GM19099 (cell line): ENCODE data around the gene METTL3.

Source experiments
- POLR2A ChIP-seq: IDR thresholded peaks from 3 replicates; pipeline ENCODE4 v1.6.1; 2011; ENCODE audit warnings: low read depth; ENCODE audit not compliant: insufficient read length; ENCODE audit errors: extremely low read depth

The METTL3 gene

DNA sequence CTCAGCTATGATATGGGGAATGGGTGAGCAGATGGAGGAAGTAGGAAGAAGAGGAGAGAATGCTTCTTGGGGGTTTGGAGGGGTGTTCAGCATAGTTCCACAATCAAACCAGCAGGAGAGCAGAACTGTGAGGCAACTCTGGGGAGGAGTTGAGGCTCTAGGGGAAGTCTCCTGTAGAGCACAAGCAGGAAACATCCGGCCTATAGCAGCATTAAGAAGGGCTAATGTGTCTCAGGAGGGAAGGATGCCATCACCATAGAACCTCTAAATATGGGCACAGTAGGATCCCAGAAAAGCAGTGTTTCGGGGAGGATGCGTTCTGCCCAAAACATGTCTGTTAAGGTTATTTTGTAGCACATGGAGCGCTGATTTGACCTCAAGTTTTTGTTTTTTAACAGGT is 23.4 kb upstream of the METTL3 start:
- no peak for TF ChIP-seq POLR2A

DNA sequence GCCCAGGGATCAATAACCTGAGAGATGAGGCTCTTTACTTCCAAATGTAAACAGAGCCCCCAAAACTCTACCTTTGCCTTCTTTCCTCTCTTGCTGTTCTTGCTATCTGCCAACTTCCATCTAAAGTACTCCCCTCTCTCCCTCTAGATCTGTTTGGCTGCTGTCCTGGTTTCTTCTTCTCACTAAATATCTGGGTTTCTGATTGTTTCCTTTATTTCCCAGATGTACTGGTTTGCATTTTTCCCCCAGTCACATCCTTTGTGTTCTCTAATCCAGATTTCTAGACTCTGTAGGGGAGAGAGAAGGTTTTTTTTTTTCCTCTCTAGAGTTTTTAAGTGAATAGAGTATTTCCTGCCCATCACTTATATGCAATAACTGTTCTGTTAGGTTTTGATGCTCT is 22.2 kb upstream of the METTL3 start:
- no peak for TF ChIP-seq POLR2A

DNA sequence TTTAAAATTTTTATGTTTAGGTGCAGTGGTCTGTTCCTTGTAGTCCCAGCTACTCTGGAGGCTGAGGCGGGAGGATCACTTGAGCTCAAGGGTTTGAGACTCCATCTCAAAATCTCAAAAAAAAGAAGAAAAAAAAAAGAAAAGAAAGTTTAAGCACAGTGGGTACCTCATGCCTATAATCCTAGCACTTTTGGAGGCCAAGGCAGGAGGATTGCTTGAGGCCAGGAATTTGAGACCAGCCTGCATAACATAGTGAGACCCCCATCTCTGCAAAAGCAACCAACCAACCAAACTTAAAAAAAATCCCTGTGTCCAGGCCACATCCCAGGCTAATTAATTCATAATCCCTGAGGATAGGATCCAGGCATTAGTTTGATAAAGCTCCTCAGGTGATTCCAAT is 18.4 kb upstream of the METTL3 start:
- TF ChIP-seq POLR2A: no peak

DNA sequence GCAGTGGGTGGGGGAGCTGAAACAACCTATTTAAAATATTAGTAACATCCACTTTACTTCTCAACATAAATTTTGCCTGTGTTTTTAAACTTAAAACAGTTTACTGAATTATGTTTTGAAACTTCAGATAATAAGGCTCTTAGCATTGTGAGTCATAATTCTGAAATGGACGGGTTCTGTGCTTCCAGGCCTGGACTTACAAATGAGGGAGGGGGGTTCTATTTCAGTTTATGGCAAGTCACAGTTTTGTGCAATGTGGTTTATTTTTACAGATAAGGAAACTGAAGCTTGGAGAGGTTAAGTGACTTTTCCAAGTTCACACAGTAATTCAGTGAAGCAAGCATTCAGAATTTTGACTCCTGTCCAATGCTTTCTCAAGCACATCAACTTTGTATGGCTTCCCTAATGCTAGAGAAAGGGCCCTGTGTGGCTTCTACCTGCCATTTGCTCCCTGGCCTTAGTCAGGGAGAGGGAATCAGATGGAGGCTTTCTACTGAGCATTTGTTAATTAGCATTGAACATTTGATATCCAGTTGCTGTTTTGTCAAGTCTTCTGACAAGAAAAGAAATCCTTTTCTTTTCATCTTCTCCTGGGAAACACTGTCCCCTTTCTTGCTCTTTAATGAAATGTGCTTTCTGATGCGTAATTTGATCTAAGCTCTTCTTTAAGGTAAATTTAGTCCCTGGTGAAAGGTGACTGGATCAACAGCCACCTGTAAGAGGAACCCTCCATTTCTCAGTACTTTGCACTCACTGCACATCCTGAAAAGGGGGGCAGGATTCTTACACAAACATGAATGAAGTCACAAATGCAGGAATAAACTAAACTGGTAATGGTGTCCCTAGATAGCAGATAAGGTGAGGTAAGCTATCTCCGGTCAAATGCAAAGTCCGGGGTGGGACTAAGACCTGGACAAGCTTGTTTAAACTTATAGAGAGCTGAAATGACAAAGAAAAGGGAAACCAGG is 17.5 kb upstream of the METTL3 start:
- no peak for TF ChIP-seq POLR2A

DNA sequence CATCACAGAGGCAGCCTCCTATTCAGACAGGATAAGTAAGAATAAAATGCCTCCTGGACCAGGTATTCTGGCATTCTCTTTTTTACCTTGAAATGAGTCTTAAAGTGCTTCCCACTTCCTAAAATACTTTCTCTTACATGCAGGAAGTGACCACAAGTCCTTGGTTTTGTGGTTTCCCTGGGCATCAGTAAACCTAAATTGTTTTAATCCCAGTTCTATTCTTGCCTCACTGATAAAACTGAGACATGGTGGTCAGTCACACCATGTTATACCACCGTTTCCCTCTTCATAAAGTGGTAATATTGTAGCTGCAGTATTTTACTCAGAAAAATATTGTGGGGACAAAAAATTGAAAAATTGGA is 16.2 kb upstream of the METTL3 start:
- no peak for TF ChIP-seq POLR2A

DNA sequence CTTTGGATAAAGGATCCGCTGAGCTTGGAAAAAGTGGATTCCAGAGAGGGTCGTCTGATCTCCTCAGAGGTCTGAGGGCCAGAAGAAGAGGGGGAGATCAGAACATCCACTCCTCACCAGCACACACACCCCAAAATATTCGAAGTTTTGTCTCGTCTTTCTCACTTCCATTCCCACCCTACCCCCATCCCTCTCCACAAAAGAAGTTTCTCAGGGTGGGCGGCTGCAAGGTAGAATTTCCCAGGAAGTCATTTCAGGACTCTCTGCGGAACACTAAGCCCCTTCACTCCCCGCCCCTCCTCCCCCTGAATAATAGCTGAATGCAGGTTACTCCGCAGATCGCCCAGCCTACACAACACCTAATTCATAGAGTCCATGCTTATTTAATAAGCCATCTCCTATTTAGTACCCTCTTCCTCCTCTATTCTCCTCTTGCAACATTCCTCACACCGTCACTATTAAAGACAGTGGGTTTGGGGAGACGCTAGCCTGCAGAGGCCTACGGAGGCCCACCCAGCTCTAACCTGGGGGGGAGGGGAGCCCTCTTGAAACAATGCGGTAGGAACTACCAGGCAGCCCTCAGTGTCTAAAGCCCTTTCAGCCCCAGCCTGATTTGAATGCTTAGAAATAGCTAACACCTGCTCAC is 15.7 kb upstream of the METTL3 start:
- no peak for TF ChIP-seq POLR2A

DNA sequence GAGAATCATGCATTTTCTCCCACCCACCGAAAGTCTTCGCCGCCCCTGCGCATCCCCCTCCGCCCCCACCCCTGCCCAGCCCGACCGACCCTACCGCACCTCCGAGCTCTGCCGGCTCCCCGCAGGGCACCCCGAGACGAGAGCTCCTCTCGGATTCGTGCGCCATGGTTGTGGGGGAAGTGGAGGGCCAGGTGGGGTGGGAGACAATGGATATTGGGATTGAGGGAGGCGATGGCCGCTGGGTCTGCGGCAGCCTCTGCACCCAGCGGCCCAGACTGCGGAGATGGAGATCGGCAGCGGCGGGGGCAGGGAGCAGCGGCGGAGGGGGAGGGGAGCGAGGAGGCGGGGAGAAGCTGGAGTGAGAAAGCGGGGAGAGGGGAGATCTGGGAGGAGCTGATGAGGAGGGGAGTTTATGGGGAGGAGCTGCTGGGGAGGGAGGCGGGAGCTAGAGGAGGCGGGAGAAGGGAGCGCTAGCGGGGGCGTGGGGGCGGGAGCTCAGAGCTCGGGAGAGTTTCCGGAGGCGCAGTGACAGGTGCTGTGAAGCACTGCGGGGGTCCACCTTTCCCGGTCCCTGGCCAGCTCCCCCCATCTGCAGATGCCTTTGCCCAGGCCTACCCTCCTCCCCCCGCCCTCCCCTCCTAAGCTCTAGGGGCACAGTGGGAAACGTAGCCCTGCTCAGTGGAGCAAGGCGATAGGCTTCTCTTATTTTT is 15.0 kb upstream of the METTL3 start, which contains the start of gene SALL2:
SALL2 (minus strand) TSS at position 385 of the 710 bp plus-strand sequence; CDS start at position 166, 219 bp downstream.
- peak; percentile 25 for TF ChIP-seq POLR2A

DNA sequence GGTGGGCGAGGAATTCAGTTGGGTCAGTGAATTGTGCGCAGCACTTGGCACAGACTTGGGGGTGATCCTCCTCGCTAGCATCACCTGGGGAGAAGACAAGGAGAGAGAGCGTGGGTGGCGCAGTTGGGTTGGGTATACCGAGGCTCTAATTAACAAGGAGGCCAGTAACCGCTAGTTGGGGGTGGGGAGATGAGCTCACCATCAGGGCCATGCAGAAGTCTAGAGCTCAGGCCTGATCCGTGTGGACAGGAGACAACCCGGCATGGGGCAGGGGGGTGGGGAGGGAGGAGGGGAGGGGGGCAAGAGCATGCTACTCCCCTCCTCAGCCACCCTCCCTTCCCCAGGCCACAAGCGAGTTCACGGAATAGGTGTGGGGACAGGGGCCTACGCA is 14.4 kb upstream of the METTL3 start:
- no peak for TF ChIP-seq POLR2A

DNA sequence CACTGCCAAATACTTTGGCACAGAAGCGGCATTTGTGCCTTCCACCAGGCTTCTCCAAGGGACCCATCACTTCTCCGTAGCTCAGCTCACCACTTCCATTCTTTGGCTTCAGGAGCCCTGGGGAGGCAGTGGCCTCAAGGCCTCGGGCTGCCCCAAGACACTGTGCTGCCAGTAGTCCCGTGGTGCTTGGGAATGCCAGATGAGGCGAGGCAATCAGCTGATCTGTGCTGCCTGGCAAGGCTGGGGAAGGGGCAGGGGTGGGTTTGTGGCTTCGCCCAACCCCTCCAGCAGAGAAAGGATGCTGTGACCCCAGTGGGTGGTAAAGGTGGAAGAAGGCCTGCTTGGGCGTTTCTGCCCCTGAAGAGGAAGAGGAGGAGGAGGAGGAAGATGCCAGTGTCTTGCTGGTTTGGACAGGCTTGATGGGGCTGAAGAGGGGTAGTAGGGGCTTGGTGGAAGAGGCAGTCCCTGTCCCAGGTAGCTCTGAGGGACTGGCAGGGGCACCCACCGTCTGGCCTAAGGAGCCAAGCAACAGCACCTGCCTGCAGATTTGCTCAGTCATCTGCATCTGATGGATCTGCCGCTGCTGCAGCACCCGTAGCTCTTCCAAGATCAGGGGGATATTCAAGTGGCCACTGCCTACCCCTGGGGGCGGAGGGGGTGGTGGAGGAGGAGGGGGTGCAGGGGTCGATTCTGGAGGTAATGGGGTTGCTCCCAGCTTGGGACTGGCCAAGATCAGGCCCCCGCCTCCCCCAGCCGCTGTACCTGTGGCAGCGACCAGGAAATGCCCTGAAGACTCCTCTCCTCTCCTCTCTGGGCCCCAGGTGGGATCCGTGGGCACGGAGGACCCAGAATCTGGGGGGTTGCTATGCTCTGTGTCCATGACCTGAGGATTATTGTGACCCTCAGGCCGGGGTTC is 13.7 kb upstream of the METTL3 start:
- no peak for TF ChIP-seq POLR2A

DNA sequence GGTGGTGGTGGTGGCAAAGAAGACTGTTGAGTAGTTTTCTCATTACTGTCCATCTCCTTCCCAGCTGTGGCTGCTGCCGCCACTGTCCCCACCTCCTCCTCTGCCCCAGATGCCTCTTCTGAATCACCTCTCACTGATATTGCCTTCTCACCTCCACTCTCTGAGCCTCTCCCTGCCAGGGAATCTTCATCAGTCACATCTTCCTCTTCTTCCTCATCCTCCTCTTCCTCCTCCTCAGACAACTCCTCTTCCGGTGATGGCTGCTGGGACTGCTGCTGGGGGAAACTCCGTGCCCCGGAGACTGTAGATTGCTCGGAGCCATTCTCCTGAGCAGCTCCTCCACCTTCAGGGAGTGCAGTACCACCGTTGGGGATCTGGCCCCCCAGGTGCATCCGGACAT is 12.1 kb upstream of the METTL3 start:
- no peak for TF ChIP-seq POLR2A

DNA sequence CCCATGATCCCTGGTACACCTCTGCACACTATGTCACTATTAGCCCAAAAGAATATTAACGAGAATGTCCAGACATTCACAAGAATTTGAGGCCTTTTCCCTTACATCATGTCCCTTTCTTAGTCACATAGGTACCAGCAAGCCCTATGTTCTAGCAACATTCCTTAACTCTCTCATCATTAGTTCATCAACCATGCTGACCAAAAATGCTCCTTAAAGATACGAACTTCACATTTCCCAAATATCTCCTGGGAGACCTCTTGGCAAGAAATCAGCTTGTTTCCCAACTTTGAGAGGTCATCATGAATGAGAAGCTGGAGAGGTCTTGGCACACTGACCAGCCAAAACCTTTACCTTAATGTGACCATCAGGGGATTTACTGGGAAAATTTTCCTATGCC is 10.4 kb upstream of the METTL3 start:
- TF ChIP-seq POLR2A: no peak

DNA sequence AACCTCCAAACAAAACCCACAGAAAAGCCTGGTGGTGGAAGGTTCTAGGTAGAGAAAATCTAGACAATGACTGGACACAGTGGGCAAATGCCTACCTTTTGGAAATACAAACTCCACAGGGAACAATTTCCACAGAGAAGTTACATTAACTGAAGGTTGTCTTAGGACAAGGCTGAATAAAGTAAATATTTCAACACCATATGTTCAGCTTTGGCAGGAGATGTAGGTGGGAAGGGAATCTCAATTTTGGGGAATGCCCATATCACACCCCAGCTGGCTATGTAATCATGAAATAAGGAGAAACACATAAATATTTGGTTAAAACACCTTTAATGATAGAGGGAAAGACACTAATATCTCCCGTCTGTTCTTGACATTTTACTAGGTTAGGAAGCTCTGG is 9.6 kb upstream of the METTL3 start:
- TF ChIP-seq POLR2A: no peak

DNA sequence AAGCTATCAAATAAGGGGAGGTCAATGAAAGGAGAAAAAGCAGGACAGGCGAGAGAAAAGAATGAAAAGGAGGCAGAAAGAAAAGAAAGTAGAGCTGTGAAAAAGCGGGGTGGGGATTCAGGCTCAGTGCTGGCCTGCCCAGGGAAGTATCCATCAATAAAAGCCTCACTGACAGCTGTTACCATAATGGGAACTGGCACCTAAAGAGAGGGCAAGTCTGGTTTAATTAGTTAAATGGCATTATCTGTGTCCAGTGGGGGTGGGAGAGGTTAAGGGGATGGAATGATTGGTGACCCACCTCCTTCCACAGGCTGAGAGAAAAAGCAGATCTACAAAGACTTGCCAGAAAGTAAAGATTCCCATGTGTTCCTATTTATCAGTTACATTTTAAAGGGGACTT is 7.6 kb upstream of the METTL3 start:
- no peak for TF ChIP-seq POLR2A

DNA sequence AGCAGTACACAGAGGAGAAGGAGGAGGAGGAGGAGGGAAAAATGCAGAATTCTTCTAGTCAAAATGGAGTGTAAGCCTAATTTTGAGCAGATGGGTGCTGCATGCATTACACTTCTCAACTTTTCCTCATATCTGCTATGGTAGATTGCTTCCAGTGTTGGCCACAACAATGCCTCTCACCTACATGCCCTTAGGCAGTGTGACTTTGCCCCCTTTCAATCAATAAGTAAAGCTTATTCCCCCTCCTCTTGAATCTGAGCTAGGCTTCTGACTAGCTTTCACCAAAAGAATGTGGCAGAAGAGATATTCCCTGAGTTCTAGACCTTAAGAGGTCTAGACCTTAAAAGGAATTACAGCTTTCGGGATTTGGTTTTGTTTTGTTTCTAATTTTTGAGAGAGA is 3.2 kb upstream of the METTL3 start:
- TF ChIP-seq POLR2A: no peak

DNA sequence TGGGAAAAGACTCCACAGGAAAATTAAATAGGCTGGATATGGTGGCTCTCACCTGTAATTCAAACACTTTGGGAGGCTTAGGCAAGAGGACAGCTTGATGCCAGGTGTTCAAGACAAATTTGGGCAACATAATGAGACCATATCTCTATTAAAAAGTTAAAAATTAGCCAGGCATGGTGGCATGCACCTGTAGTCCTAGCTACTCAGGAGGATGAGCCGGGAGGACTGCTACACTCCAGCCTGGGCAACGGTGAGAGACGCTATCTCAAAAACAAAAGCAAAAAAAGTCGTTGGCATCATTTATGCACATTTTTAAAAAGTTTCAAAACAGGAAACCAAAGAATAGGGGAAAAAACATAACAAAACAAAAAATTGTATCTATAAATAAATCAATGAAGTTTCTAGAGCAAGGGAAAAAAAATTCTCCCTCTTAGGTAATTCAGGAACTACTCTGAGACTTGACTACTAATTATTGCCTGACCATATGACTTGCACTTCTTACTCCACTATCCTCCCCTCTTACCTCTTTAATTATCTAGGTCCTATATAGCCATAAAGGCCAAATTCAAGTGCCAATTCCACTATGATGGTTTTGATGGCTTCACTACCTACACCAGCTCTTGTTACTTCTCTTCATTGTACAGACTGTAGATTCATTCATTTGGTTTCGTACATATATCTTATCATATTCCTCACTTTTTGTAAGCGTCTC is 1.6 kb downstream of the METTL3 start:
- no peak for TF ChIP-seq POLR2A

DNA sequence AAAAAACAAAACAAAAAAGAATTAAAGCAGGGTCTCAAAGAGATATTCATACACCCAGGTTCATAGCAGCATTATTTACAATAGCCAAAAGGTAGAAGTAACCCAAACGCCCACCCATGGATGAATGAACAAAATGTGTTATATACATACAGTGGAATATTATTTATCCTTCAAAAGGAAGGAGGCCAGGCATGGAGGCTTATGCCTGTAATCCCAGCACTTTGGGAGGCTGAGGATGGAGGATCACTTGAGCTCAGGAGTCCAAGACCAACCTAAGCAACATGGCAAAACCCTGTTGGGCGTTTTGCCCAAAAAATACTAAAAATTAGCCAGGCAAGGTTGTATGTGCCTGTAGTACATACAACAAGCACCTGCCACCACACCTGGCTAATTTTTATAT is 4.6 kb downstream of the METTL3 start:
- no peak for TF ChIP-seq POLR2A
